ELR (cell line): ENCODE results near the gene TMPRSS7.
A peak's percentile ranks its signal among the peaks of the same experiment; 100 is the strongest.

Experiments used
- DNase-seq: peaks from one replicate; pipeline ENCODE4 v3.0.0-alpha.2; 2015; ENCODE audit warnings: low read depth

The TMPRSS7 gene

GRCh38 chr3:112128843-112129727 is 94.5 kb downstream of the TMPRSS7 start:
- peak; percentile 35 for DNase-seq

DNA sequence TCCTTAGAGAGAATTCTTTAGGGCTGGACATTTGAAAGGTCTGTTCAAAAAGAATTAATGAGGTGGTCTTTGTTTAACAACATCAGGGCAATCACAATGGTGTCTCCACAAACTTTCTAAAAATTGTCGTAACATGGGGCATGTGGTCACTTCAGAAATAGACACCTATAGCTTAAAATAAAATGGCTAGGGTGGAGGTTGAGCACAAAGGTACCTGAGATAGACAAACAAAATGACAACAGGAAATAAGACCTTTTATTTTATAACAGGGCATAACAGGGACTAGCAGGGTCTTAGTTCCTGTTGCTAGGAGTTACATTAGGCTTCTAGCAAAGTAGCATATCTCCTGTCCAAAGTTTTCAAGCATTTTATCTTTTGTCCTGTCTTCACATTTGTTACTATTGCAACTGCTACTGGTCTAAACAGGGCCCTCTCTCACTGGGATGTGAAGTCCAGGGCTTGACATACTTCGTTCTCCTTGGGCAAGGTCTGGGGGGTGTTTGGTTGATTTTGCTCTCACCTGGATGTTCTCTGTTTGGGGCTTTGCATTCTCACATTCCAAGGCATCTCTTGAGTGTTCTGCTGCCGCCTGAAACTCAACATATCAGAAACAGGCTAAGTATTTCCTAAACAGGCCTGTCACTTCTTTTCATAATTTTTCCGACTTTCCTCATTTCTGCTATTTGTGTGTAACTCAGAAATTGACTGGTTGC is 95.5 kb downstream of the TMPRSS7 start:
- DNase-seq, result no peak

GRCh38 chr3:112130638-112130993 is 96.1 kb downstream of the TMPRSS7 start:
- DNase-seq, result no peak
